Esophagus muscularis mucosa (tissue), 4 donors: Measurements from ENCODE around the gene FRY.

Experiments used
- CTCF ChIP-seq, 3 experiments: fragments of 200-600 bp in 2 of 3; fragments of 450-650 bp in 1 of 3; sonication (generic) in 2 of 3; IDR thresholded peaks; one replicate each; pipeline ENCODE4 v1.5.1; 2017 to 2019; ENCODE audit warnings: antibody characterized with exemption in 3 of 3, mild to moderate bottlenecking in 2 of 3, moderate library complexity in 1 of 3
- EP300 ChIP-seq: sonication (generic); formaldehyde crosslinking; IDR thresholded peaks from one replicate; pipeline ENCODE4 v1.6.1; 2017; ENCODE audit warnings: antibody characterized with exemption
- POLR2A ChIP-seq: fragments of 450-650 bp; IDR thresholded peaks from one replicate; pipeline ENCODE4 v1.6.1; 2017; ENCODE audit warnings: antibody characterized with exemption, moderate library complexity, mild to moderate bottlenecking, low read depth
- POLR2AphosphoS5 ChIP-seq, 2 donors: sonication (generic); formaldehyde crosslinking; IDR thresholded peaks; one replicate each; pipeline ENCODE4 v1.6.1; 2017; ENCODE audit warnings: antibody characterized with exemption in 2 of 2

- TF ChIP-seq POLR2AphosphoS5 (IDR thresholded peaks at IDR 0.05) (no peak), CTCF (IDR thresholded peaks at IDR 0.05) (no peak), POLR2A (no peak), EP300 (no peak)
Measured at GRCh38 chr13:32107973-32108372, 76.4 kb downstream of the FRY start.
